ENCODE data around the gene ST6GALNAC3. TPM values are rescaled to one million over a fixed set of nuclear protein-coding genes. Genes with fewer than 3 reads are reported as not detected.

ST6GALNAC3 gene
- total RNA-seq, 1 donor from 2014 or later, result 3.9 TPM

- intact Hi-C loops (cut with DNase I), result no loop called here
- no peak for DNase-seq (ENCODE audit: missing footprints)
- ATAC-seq, result no peak
These were observed 55.2 kb downstream of the ST6GALNAC3 start for GRCh38 chr1:76129731-76130130.

GRCh38 chr1:76130992-76131391, 56.4 kb downstream of the ST6GALNAC3 start:
- no peak for ATAC-seq
- intact Hi-C loops (cut with DNase I), result no loop called here
- no peak for DNase-seq (ENCODE audit: missing footprints)

- DNase-seq (ENCODE audit: missing footprints) (no peak), ATAC-seq (no peak)
- intact Hi-C loops (cut with DNase I), result no loop called here
These were observed 59.4 kb downstream of the ST6GALNAC3 start for GRCh38 chr1:76133977-76134376.

GRCh38 chr1:76135835-76136234, 61.3 kb downstream of the ST6GALNAC3 start:
- no peak for DNase-seq (ENCODE audit: missing footprints)
- ATAC-seq, result no peak
- intact Hi-C loops (cut with DNase I), result loop anchor here (5.0 kb wide), 1 partner anchor 59 kb away; no protein-coding TSS in a partner anchor

- intact Hi-C loops (cut with DNase I), result loop anchor here (5.0 kb wide), 1 partner anchor 60 kb away; no protein-coding TSS in a partner anchor
- DNase-seq (ENCODE audit: missing footprints) (no peak), ATAC-seq (no peak)
These were observed 62.3 kb downstream of the ST6GALNAC3 start for GRCh38 chr1:76136894-76137293.

GRCh38 chr1:76137746-76138145, 63.2 kb downstream of the ST6GALNAC3 start:
- DNase-seq (ENCODE audit: missing footprints), result no peak
- no peak for ATAC-seq
- intact Hi-C loops (cut with DNase I), result loop anchor here (5.0 kb wide), 1 partner anchor 60 kb away; no protein-coding TSS in a partner anchor

- ATAC-seq, result peak; percentile 54
- intact Hi-C loops (cut with DNase I), result loop anchor here (5.0 kb wide), 1 partner anchor 61 kb away; no protein-coding TSS in a partner anchor
- DNase-seq (ENCODE audit: missing footprints), result no peak
These were observed 63.7 kb downstream of the ST6GALNAC3 start for GRCh38 chr1:76138217-76138616.

- intact Hi-C loops (cut with DNase I), result no loop called here
- no peak for DNase-seq (ENCODE audit: missing footprints)
- ATAC-seq, result no peak
These were observed 65.7 kb downstream of the ST6GALNAC3 start for GRCh38 chr1:76140227-76140626.

- intact Hi-C loops (cut with DNase I), result no loop called here
- no peak for ATAC-seq
These were observed 67.4 kb downstream of the ST6GALNAC3 start for GRCh38 chr1:76141929-76142328.

GRCh38 chr1:76142771-76143540, 68.4 kb downstream of the ST6GALNAC3 start:
- no peak for DNase-seq (ENCODE audit: missing footprints)
- intact Hi-C loops (cut with DNase I), result no loop called here
- ATAC-seq, result no peak

More at GRCh38 chr1:76141929-76142328, 67.4 kb downstream of the ST6GALNAC3 start:
- DNase-seq (ENCODE audit: missing footprints), result no peak

- ATAC-seq (no peak), DNase-seq (ENCODE audit: missing footprints) (no peak)
- intact Hi-C loops (cut with DNase I), result no loop called here
These were observed 69.7 kb downstream of the ST6GALNAC3 start for GRCh38 chr1:76144247-76144646.

- intact Hi-C loops (cut with DNase I), result no loop called here
- no peak for DNase-seq (ENCODE audit: missing footprints)
- no peak for ATAC-seq
These were observed 70.8 kb downstream of the ST6GALNAC3 start for GRCh38 chr1:76145332-76145731.

- intact Hi-C loops (cut with DNase I), result no loop called here
- no peak for DNase-seq (ENCODE audit: missing footprints)
- ATAC-seq, result no peak
These were observed 71.6 kb downstream of the ST6GALNAC3 start for GRCh38 chr1:76146184-76146583.

GRCh38 chr1:76147917-76148316, 73.4 kb downstream of the ST6GALNAC3 start:
- no peak for ATAC-seq
- intact Hi-C loops (cut with DNase I), result no loop called here
- DNase-seq (ENCODE audit: missing footprints), result no peak

- intact Hi-C loops (cut with DNase I), result no loop called here
- ATAC-seq, result no peak
- no peak for DNase-seq (ENCODE audit: missing footprints)
These were observed 73.9 kb downstream of the ST6GALNAC3 start for GRCh38 chr1:76148460-76148859.

- no peak for DNase-seq (ENCODE audit: missing footprints)
- intact Hi-C loops (cut with DNase I), result loop anchor here (5.0 kb wide), 2 partner anchors 117 to 973 kb away; no protein-coding TSS in a partner anchor
- ATAC-seq, result no peak
These were observed 79.3 kb downstream of the ST6GALNAC3 start for GRCh38 chr1:76153841-76154205.

- ATAC-seq (peak; percentile 88), DNase-seq (ENCODE audit: missing footprints) (peak; percentile 88)
- intact Hi-C loops (cut with DNase I), result loop anchor here (5.0 kb wide), 2 partner anchors 117 to 973 kb away; no protein-coding TSS in a partner anchor
These were observed 79.8 kb downstream of the ST6GALNAC3 start for GRCh38 chr1:76154206-76154956.

- no peak for ATAC-seq
- intact Hi-C loops (cut with DNase I), result no loop called here
These were observed 82.4 kb downstream of the ST6GALNAC3 start for GRCh38 chr1:76156987-76157386.

GRCh38 chr1:76158126-76158525, 83.6 kb downstream of the ST6GALNAC3 start:
- intact Hi-C loops (cut with DNase I), result no loop called here
- ATAC-seq, result no peak
- DNase-seq (ENCODE audit: missing footprints), result no peak

More at GRCh38 chr1:76156987-76157386, 82.4 kb downstream of the ST6GALNAC3 start:
- no peak for DNase-seq (ENCODE audit: missing footprints)

GRCh38 chr1:76160225-76160624, 85.7 kb downstream of the ST6GALNAC3 start:
- ATAC-seq (no peak), DNase-seq (ENCODE audit: missing footprints) (no peak)
- intact Hi-C loops (cut with DNase I), result no loop called here
